ENCODE measurements around the gene INF2. TPM values are rescaled to one million over a fixed set of nuclear protein-coding genes. Genes with fewer than 3 reads are reported as not detected.

Gene INF2
- total and polyA plus RNA-seq, 2 donors (not counting 3 experiments of a cell fraction or from before 2014, with no cell fraction given), result 55.3 to 124 TPM

DNA sequence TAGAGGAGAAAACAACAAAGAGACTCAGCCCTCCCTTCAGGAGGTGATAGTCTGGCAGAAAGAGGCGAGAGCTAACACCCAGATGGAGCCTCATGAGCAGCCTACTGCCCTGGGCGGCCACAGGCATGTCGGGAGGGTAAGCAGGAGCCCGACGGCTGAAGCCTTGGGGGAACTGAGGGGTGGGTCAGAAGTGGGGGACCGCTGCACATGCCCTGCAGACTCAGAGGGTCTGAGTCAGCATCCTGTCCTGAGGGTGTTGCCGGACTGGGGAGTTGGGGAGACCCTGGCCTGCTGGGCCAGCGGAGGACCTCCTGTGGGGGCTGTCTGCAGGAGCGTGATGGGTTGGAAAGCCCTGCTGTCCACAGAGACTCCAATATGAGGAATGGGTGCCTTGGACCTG lies 15.9 kb upstream of the INF2 start:
- POLR2A ChIA-PET, result no interaction called here
- H3K4me1 ChIP-seq (ENCODE audit: control insufficient read depth, extremely low read depth, insufficient read depth, low read length), result peaks cover 12% of the 10 kb centered on the region
- no peak overlapping the region for H3K4me2 ChIP-seq (ENCODE audit: insufficient read depth, low read length)
- H2AFZ ChIP-seq (ENCODE audit: low read depth, low read length), result no peak overlapping the region
- H3K79me2 ChIP-seq (ENCODE audit: control insufficient read depth, insufficient read depth, low read length), result no peaks in the 10 kb centered on the region
- H3K4me3 ChIP-seq (replicated peaks in 1 of 3; ENCODE audit: insufficient read depth in 1 of 3, low read depth in 1 of 3, low read length in 3 of 3), result no peak overlapping the region
- intact Hi-C loops (cut with micrococcal nuclease), result no loop called here
- H3K9me3 ChIP-seq (replicated peaks; ENCODE audit: control insufficient read depth, insufficient read depth, low read length), result no peaks in the 10 kb centered on the region
- DNase-seq (ENCODE audit: low read depth, low spot score) (no peak), FAIRE-seq (no peak)
- H3K27ac ChIP-seq (ENCODE audit: insufficient read depth, low read depth, low read length), result no peak overlapping the region
- H3K9ac ChIP-seq (replicated peaks; ENCODE audit: extremely low read depth, insufficient read depth, low read length), result no peak overlapping the region
- H3K27me3 ChIP-seq (ENCODE audit: control insufficient read depth in 2 of 2, insufficient read depth in 2 of 2, low read length in 2 of 2), result peaks cover 0 to 1% of the 10 kb centered on the region in 2 experiments
- no TSS peak for BruUV-seq (replicated peaks)
- no peaks in the 10 kb centered on the region for H4K20me1 ChIP-seq (replicated peaks; ENCODE audit: control insufficient read depth, extremely low read depth, insufficient read depth, low read length)
- CTCF ChIA-PET, result interaction anchor here (1.5 to 1.7 kb wide), 2 partner anchors 8 to 36 kb away, joined by 4 to 5 read pairs; no protein-coding TSS in a partner anchor
- TF ChIP-seq POLR2AphosphoS5 (IDR thresholded peaks at IDR 0.05; ENCODE audit: insufficient read depth, low read depth, low read length) (no peak), MYC (IDR thresholded peaks at IDR 0.05; ENCODE audit: low read depth, low read length) (no peak), JUN (IDR thresholded peaks at IDR 0.05; ENCODE audit: borderline replicate concordance, insufficient read depth, insufficient read length, low read depth) (no peak), EZH2 (IDR thresholded peaks at IDR 0.05; ENCODE audit: borderline replicate concordance, low read depth, low read length, severe bottlenecking) (no peak), FOS (IDR thresholded peaks at IDR 0.05; ENCODE audit: borderline replicate concordance, insufficient read depth, low read length) (no peak), GATA2 (IDR thresholded peaks at IDR 0.05; ENCODE audit: insufficient read depth, insufficient read length, low read depth, low read length) (no peak), POLR2A (IDR thresholded peaks at IDR 0.05; ENCODE audit: low read depth, low read length) (no peak)
- TF ChIP-seq, protein P1, sequence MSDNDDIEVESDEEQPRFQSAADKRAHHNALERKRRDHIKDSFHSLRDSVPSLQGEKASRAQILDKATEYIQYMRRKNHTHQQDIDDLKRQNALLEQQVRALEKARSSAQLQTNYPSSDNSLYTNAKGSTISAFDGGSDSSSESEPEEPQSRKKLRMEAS (IDR thresholded peaks at IDR 0.05; ENCODE audit: insufficient read depth, insufficient read length), result no peak
- TF ChIP-seq, protein P2, sequence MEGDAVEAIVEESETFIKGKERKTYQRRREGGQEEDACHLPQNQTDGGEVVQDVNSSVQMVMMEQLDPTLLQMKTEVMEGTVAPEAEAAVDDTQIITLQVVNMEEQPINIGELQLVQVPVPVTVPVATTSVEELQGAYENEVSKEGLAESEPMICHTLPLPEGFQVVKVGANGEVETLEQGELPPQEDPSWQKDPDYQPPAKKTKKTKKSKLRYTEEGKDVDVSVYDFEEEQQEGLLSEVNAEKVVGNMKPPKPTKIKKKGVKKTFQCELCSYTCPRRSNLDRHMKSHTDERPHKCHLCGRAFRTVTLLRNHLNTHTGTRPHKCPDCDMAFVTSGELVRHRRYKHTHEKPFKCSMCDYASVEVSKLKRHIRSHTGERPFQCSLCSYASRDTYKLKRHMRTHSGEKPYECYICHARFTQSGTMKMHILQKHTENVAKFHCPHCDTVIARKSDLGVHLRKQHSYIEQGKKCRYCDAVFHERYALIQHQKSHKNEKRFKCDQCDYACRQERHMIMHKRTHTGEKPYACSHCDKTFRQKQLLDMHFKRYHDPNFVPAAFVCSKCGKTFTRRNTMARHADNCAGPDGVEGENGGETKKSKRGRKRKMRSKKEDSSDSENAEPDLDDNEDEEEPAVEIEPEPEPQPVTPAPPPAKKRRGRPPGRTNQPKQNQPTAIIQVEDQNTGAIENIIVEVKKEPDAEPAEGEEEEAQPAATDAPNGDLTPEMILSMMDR (IDR thresholded peaks at IDR 0.05; ENCODE audit: extremely low read depth in 1 of 2, insufficient read depth in 1 of 2, low read depth in 1 of 2, low read length in 2 of 2), result no peak
- no peaks in the 10 kb centered on the region for H3K9me1 ChIP-seq (replicated peaks; ENCODE audit: control insufficient read depth, extremely low read depth, insufficient read depth, low read length)
- no peaks in the 10 kb centered on the region for H3K36me3 ChIP-seq (ENCODE audit: control insufficient read depth in 2 of 2, extremely low read depth in 1 of 2, insufficient read depth in 2 of 2, low read length in 2 of 2)
- dilution Hi-C loops (cut with MboI; ENCODE audit: extremely low pct_ligation_motif_present, low sequenced_read_pairs), result no loop called here

Measured in endothelial cell of umbilical vein (primary cell).